Mesenchymal stem cell (in vitro differentiated cells and primary cell): ENCODE results near the gene VRK3.

ENCODE experiments used
- DNase-seq: peaks from one replicate; pipeline ENCODE4 v3.0.0-alpha.2; 2013
- H2AFZ ChIP-seq: one replicate; pipeline ENCODE4 v1.6.1; 2013; ENCODE audit warnings: low read depth, mild to moderate bottlenecking, control low read depth, inconsistent platforms, low read length, moderate library complexity
- H2AK5ac ChIP-seq: 2 replicates; pipeline ENCODE4 v1.6.1; 2013; ENCODE audit warnings: low read length, moderate library complexity, mild to moderate bottlenecking, inconsistent platforms; ENCODE audit not compliant: severe bottlenecking
- H2BK120ac ChIP-seq: one replicate; pipeline ENCODE4 v1.6.1; 2013; ENCODE audit warnings: low read depth, mild to moderate bottlenecking, inconsistent platforms, low read length, moderate library complexity
- H2BK12ac ChIP-seq, 2 experiments: one replicate each; pipeline ENCODE4 v1.6.1; 2013; ENCODE audit warnings: inconsistent platforms in 2 of 2, low read length in 2 of 2, mild to moderate bottlenecking in 2 of 2, moderate library complexity in 2 of 2, control low read depth in 1 of 2
- H2BK15ac ChIP-seq: one replicate; pipeline ENCODE4 v1.6.1; 2013; ENCODE audit warnings: mild to moderate bottlenecking, low read depth, inconsistent platforms; ENCODE audit not compliant: poor library complexity, severe bottlenecking
- H2BK5ac ChIP-seq: 2 replicates; pipeline ENCODE4 v1.6.1; 2013; ENCODE audit warnings: low read depth, mild to moderate bottlenecking, low read length, control low read depth, inconsistent platforms; ENCODE audit not compliant: poor library complexity, severe bottlenecking
- H3K14ac ChIP-seq, 2 experiments: one replicate each; pipeline ENCODE4 v1.6.1; 2013; ENCODE audit warnings: inconsistent platforms in 2 of 2, low read length in 2 of 2, control low read depth in 1 of 2, mild to moderate bottlenecking in 1 of 2, moderate library complexity in 1 of 2
- H3K18ac ChIP-seq, 2 experiments: one replicate each; pipeline ENCODE4 v1.6.1; 2013; ENCODE audit warnings: inconsistent platforms in 2 of 2, low read length in 2 of 2, control low read depth in 1 of 2, low read depth in 1 of 2, mild to moderate bottlenecking in 1 of 2
- H3K23ac ChIP-seq, 2 experiments: one replicate each; pipeline ENCODE4 v1.6.1; 2013; ENCODE audit warnings: inconsistent platforms in 2 of 2, low read length in 2 of 2, mild to moderate bottlenecking in 2 of 2, moderate library complexity in 2 of 2, control low read depth in 1 of 2
- H3K27ac ChIP-seq: 2 replicates; pipeline ENCODE4 v1.5.1; 2013; ENCODE audit warnings: mild to moderate bottlenecking, moderate library complexity, low read length, control low read depth, inconsistent platforms; ENCODE audit not compliant: poor library complexity, severe bottlenecking
- H3K27me3 ChIP-seq, 2 experiments: 2 replicates each; pipeline versions ENCODE4 v1.6.1 to v1.7.0; 2013; ENCODE audit warnings: low read length in 2 of 2, mild to moderate bottlenecking in 2 of 2, moderate library complexity in 2 of 2, control low read depth in 1 of 2, inconsistent platforms in 1 of 2; ENCODE audit not compliant: control insufficient read depth in 1 of 2, insufficient read depth in 1 of 2
- H3K36me3 ChIP-seq, 2 experiments: 2 replicates each; pipeline versions ENCODE4 v1.6.1 to v1.7.0; 2013; ENCODE audit warnings: low read length in 2 of 2, control low read depth in 1 of 2, inconsistent platforms in 1 of 2, low read depth in 1 of 2, mild to moderate bottlenecking in 1 of 2; ENCODE audit not compliant: insufficient read depth in 2 of 2, control insufficient read depth in 1 of 2
- H3K4ac ChIP-seq, 2 experiments: one replicate each; pipeline ENCODE4 v1.6.1; 2013; ENCODE audit warnings: inconsistent platforms in 2 of 2, low read length in 2 of 2, mild to moderate bottlenecking in 2 of 2, moderate library complexity in 2 of 2, control low read depth in 1 of 2, low read depth in 1 of 2
- H3K4me1 ChIP-seq: 2 replicates; pipeline ENCODE4 v1.6.1; 2013; ENCODE audit warnings: low read depth, low read length, control low read depth; ENCODE audit not compliant: control insufficient read depth, insufficient read depth
- H3K4me2 ChIP-seq: 2 replicates; pipeline ENCODE4 v1.6.1; 2013; ENCODE audit warnings: low read length, mild to moderate bottlenecking, inconsistent platforms; ENCODE audit not compliant: poor library complexity, severe bottlenecking
- H3K4me3 ChIP-seq, 2 experiments: 2 replicates each; pipeline versions ENCODE4 v1.5.1 to v1.7.0; 2013; ENCODE audit warnings: low read length in 2 of 2, mild to moderate bottlenecking in 2 of 2, control low read depth in 1 of 2, low read depth in 1 of 2; ENCODE audit not compliant: insufficient read depth in 1 of 2
- H3K79me1 ChIP-seq: replicated peaks from 2 replicates; pipeline ENCODE4 v1.6.1; 2013; ENCODE audit warnings: mild to moderate bottlenecking, control low read depth, low read length, inconsistent platforms; ENCODE audit not compliant: poor library complexity, severe bottlenecking
- H3K9ac ChIP-seq: 2 replicates; pipeline ENCODE4 v1.7.0; 2013; ENCODE audit warnings: mild to moderate bottlenecking, low read length, moderate library complexity
- H3K9me3 ChIP-seq: 2 replicates; pipeline ENCODE4 v1.7.0; 2013; ENCODE audit warnings: mild to moderate bottlenecking, low read length; ENCODE audit not compliant: control insufficient read depth
- H4K8ac ChIP-seq: one replicate; pipeline ENCODE4 v1.6.1; 2013; ENCODE audit warnings: inconsistent platforms, mild to moderate bottlenecking, low read length, moderate library complexity
- H4K91ac ChIP-seq: one replicate; pipeline ENCODE4 v1.6.1; 2013; ENCODE audit warnings: mild to moderate bottlenecking, low read length, inconsistent platforms
- WGBS: methylation state at CpG from one replicate; pipeline ENCODE4 v1.1.7; 2013; ENCODE audit warnings: mixed read lengths; 5-methylcytosine and 5-hydroxymethylcytosine counted together

Gene VRK3

DNA sequence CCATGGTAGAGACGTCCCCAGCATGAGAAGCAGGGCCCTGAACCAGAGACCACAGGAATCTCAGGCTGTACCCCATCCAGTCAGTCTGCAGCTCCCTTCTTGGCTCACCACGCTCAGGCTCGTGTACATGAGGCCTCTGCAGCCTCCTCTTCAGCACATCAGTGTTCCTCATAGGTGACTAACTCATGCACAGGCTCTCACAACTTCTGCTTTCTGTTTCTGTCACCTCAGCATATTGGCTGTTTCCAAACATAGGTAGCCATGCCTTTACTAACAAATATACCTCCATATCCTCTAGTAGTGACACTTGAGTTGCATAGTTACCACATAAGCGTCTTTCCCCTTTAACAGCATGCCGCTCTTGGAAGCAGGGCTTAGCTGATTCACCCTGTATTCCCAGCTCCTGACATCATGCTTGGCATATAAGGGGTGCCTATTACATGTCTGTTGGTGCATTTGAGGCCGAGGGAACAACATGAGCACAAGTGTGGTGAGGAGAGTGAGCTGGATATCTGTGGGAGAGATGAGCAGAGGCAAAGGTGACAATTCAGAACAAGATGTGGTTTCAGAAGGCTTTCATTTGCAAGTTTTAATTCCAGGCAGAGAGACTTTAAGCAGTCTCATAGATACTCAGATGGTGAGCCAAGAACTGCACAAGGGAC, 17.3 kb upstream of the VRK3 start:
- Histone ChIP-seq H3K9ac (no peak overlapping the region), H2BK5ac (no peak overlapping the region), H3K18ac (no peak overlapping the region), H4K8ac (no peak overlapping the region), H3K36me3 (peaks cover 84 to 88% of the 10 kb centered on the region in 2 experiments), H3K23ac (no peak overlapping the region), H2BK120ac (no peak overlapping the region), H3K4ac (no peak overlapping the region), H3K27ac (no peak overlapping the region), H3K4me1 (no peaks in the 10 kb centered on the region), H3K79me1 (peaks cover 30% of the 10 kb centered on the region), H3K9me3 (peaks cover 50% of the 10 kb centered on the region), H2AK5ac (no peak overlapping the region), H2BK15ac (no peak overlapping the region), H3K27me3 (no peaks in the 10 kb centered on the region), H4K91ac (no peak overlapping the region), H3K4me3 (no peak overlapping the region), H2BK12ac (no peak overlapping the region), H2AFZ (no peak overlapping the region), H3K4me2 (no peak overlapping the region), H3K14ac (no peak overlapping the region)
- no peak for DNase-seq
- WGBS, result 97% methylated on average over 6 of the region's 6 CpGs

DNA sequence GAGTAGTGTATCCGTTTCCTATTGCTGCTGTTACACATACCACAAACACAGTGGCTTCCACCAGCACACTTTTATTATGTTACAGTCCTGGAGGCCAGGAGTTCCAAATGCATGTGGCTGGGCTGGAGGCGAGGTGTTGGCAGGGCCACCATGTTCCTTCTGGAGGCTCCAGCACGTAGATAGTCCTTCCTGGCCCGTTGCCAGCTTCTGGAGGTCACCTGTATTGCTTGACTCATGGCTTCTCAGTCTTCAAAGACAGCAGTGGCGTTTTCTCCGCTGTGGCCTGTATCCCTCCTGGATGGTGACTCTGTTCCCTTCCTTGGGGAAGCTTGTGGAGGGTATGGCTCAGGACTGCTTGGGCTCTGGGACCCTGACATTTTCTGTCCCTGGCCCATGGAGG, 15.8 kb upstream of the VRK3 start:
- H2BK120ac ChIP-seq, result no peak overlapping the region
- no peak overlapping the region for H4K91ac ChIP-seq
- no peak overlapping the region for H4K8ac ChIP-seq
- H3K14ac ChIP-seq, result no peak overlapping the region
- H3K27me3 ChIP-seq, result no peaks in the 10 kb centered on the region
- peaks cover 41% of the 10 kb centered on the region for H3K9me3 ChIP-seq
- peaks cover 34% of the 10 kb centered on the region for H3K79me1 ChIP-seq
- WGBS, result 98% methylated on average over 6 of the region's 6 CpGs
- no peak overlapping the region for H3K9ac ChIP-seq
- H3K27ac ChIP-seq, result no peak overlapping the region
- H2AFZ ChIP-seq, result no peak overlapping the region
- no peak overlapping the region for H3K4me2 ChIP-seq
- no peak overlapping the region for H2AK5ac ChIP-seq
- H3K4me3 ChIP-seq, result no peak overlapping the region
- no peaks in the 10 kb centered on the region for H3K4me1 ChIP-seq
- H3K4ac ChIP-seq, result no peak overlapping the region
- no peak overlapping the region for H2BK15ac ChIP-seq
- H2BK5ac ChIP-seq, result no peak overlapping the region
- H2BK12ac ChIP-seq, result no peak overlapping the region
- H3K36me3 ChIP-seq, result peaks cover 74 to 83% of the 10 kb centered on the region in 2 experiments
- DNase-seq, result no peak
- H3K18ac ChIP-seq, result no peak overlapping the region
- H3K23ac ChIP-seq, result no peak overlapping the region

DNA sequence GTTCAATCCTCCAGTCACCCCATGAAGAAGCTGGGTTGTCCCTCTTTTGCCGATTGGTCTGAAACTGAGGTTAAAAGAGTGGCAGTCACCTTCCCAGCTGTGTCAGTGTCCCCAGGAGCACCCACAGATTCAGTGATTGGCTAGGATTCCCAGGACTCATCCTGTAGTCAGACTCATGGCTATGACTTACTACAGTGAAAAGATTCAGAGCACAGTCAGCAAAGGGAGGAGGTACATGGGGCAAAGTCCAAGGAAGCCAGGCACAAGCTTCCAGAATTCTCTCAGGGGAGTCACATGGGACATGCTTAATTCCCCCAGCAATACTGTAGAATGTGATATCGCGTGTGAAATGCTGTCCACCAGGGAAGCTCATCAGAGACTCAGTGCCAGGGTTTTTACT, 14.8 kb upstream of the VRK3 start:
- H3K9me3 ChIP-seq, result peaks cover 31% of the 10 kb centered on the region
- H3K36me3 ChIP-seq, result peaks cover 68 to 83% of the 10 kb centered on the region in 2 experiments
- no peak overlapping the region for H3K9ac ChIP-seq
- no peak overlapping the region for H3K4me2 ChIP-seq
- peak overlapping the region in 1 of 2 experiments; percentile 4 for H3K4me3 ChIP-seq
- H4K91ac ChIP-seq, result no peak overlapping the region
- no peaks in the 10 kb centered on the region for H3K27me3 ChIP-seq
- H4K8ac ChIP-seq, result no peak overlapping the region
- H2BK5ac ChIP-seq, result no peak overlapping the region
- H2BK12ac ChIP-seq, result no peak overlapping the region
- no peak overlapping the region for H3K4ac ChIP-seq
- H3K79me1 ChIP-seq, result peaks cover 35% of the 10 kb centered on the region
- H3K18ac ChIP-seq, result no peak overlapping the region
- no peak overlapping the region for H2AK5ac ChIP-seq
- no peak overlapping the region for H2BK120ac ChIP-seq
- no peak overlapping the region for H2AFZ ChIP-seq
- H3K4me1 ChIP-seq, result no peaks in the 10 kb centered on the region
- 94% methylated on average over 3 of the region's 3 CpGs for WGBS
- H2BK15ac ChIP-seq, result no peak overlapping the region
- no peak for DNase-seq
- H3K23ac ChIP-seq, result no peak overlapping the region
- no peak overlapping the region for H3K27ac ChIP-seq
- no peak overlapping the region for H3K14ac ChIP-seq

DNA sequence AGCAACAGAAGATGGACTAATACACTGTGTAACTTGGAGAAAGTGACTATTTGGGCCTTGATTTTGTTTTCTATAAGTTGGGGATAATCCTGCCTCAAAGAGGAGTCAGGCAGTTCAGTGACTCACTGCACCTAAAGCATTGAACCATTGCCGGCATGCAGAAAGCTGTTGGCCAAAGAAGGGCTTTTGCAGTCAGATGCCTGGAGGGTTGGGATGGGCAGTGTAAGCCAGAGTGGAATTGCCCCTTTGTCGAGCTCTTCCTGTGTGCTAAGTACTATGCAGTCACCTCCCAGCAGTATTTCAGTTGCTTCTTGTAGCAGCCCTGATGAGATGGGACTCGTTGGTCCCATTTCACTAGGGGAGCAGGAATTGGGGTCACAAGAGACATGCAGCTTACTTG, 11.7 kb upstream of the VRK3 start:
- DNase-seq, result no peak
- Histone ChIP-seq H3K4me2 (no peak overlapping the region), H2BK12ac (no peak overlapping the region), H3K4ac (no peak overlapping the region), H2BK5ac (no peak overlapping the region), H2AK5ac (no peak overlapping the region), H3K36me3 (peaks cover 58 to 84% of the 10 kb centered on the region in 2 experiments), H3K18ac (no peak overlapping the region), H2BK120ac (no peak overlapping the region), H3K14ac (no peak overlapping the region), H3K4me1 (no peaks in the 10 kb centered on the region), H3K9ac (no peak overlapping the region), H4K8ac (no peak overlapping the region), H2BK15ac (no peak overlapping the region), H3K27me3 (no peaks in the 10 kb centered on the region), H3K27ac (no peak overlapping the region), H3K79me1 (peaks cover 58% of the 10 kb centered on the region), H3K4me3 (no peak overlapping the region), H3K23ac (no peak overlapping the region), H2AFZ (no peak overlapping the region), H4K91ac (no peak overlapping the region), H3K9me3 (peaks cover 5% of the 10 kb centered on the region)
- 98% methylated on average over 3 of the region's 3 CpGs for WGBS
